Mucosa of rectum (tissue), 2 donors: Measurements from ENCODE around the gene ENTPD2.
"Not testable (repeated sequence)": the region's sequence is repeated elsewhere in the genome, so short reads cannot be mapped to it uniquely, and the experiment has no call there.

Experiments used
- H3K27ac ChIP-seq, 2 donors: one replicate each; pipeline ENCODE4 v1.7.0; 2013; ENCODE audit warnings: inconsistent platforms in 2 of 2, low read depth in 2 of 2, low read length in 2 of 2
- H3K27me3 ChIP-seq, 2 donors: one replicate each; pipeline ENCODE4 v1.7.0; 2013; ENCODE audit warnings: low read length in 2 of 2; ENCODE audit not compliant: control insufficient read depth in 2 of 2, insufficient read depth in 2 of 2
- H3K36me3 ChIP-seq, 2 donors: one replicate each; pipeline ENCODE4 v1.7.0; 2013; ENCODE audit warnings: low read length in 2 of 2; ENCODE audit not compliant: control insufficient read depth in 2 of 2, insufficient read depth in 2 of 2
- H3K4me1 ChIP-seq, 2 donors: one replicate each; pipeline ENCODE4 v1.7.0; 2013; ENCODE audit warnings: low read length in 2 of 2, mild to moderate bottlenecking in 1 of 2; ENCODE audit not compliant: control insufficient read depth in 2 of 2, insufficient read depth in 2 of 2
- H3K4me3 ChIP-seq, 2 donors: one replicate each; pipeline ENCODE4 v1.7.0; 2013; ENCODE audit warnings: low read length in 2 of 2
- H3K9ac ChIP-seq, 2 donors: one replicate each; pipeline ENCODE4 v1.7.0; 2013; ENCODE audit warnings: low read length in 2 of 2, low read depth in 1 of 2, mild to moderate bottlenecking in 1 of 2
- H3K9me3 ChIP-seq, 2 donors: one replicate each; pipeline ENCODE4 v1.7.0; 2013; ENCODE audit warnings: low read length in 2 of 2; ENCODE audit not compliant: control insufficient read depth in 2 of 2
- donor health status: healthy.
- donor health status: Normal muscosa, but diverticular disease.

Gene ENTPD2

DNA sequence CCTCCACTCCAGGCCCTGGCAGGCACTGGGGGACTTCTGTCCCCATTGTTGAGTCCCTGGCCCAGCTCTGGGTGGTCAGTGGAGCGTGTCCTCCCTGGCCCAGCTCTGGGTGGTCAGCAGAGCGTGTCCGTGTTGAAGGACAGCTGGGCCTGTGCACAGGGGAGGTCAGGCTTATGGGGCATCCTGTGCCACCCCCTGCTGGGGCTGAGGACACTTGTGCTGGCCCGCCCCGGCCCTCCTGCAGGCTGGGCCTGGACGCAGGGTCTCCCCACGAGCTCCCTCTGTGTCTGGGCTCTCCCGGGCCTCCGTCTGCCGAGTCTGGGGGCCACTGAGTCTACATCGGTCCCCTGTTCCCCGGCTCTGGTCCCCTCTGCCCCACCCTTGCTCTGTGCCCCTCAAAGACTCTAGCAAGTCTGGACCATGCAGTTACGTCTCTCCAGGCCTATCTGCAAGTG lies 46.0 kb downstream of the ENTPD2 start:
- Histone ChIP-seq H3K9me3 (no peaks in the 10 kb centered on the region), H3K4me1 (no peaks in the 10 kb centered on the region), H3K36me3 (peaks cover 3 to 6% of the 10 kb centered on the region in 2 donors), H3K27me3 (no peaks in the 10 kb centered on the region), H3K4me3 (no peak overlapping the region), H3K27ac (no peak overlapping the region), H3K9ac (no peak overlapping the region)

DNA sequence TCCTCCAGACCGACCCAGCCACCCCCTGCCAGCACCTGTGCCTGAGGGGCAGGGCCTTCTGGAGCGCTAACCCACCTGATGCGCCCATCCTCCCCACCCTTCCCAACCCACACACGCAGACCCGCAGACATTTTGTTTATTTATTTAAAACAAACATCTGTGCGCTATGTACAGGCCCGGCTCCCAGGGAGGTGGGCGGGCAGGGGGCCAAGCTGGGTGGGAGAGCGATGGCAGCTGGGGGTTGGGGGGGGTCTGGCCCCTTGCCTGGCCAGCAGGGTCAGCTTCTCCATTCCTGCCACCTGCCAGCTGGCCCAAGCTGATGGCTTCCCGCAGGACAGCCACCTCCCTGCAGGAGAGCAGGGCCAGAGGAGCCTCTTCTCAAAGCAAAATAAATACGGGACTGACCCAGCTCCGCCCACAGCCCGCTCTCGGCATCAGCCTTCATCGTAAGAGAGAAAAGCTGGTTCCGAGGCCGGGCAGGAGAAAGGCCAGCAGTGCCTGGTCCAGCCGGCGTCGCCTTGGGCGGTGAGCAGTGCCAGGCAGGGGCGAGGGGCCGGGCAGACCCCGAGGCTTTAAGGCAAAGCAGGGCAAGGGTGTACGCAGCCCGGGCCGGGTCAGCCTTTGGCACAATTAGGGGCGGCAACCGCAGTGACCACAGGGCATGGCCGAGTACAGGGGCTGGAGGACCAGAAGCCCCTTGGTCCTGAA lies 46.6 kb downstream of the ENTPD2 start:
- no peaks in the 10 kb centered on the region for H3K9me3 ChIP-seq
- no peak overlapping the region for H3K27ac ChIP-seq
- no peak overlapping the region for H3K9ac ChIP-seq
- no peaks in the 10 kb centered on the region for H3K4me1 ChIP-seq
- peaks cover under 1 to 4% of the 10 kb centered on the region in 2 donors for H3K36me3 ChIP-seq
- no peaks in the 10 kb centered on the region for H3K27me3 ChIP-seq
- no peak overlapping the region for H3K4me3 ChIP-seq

DNA sequence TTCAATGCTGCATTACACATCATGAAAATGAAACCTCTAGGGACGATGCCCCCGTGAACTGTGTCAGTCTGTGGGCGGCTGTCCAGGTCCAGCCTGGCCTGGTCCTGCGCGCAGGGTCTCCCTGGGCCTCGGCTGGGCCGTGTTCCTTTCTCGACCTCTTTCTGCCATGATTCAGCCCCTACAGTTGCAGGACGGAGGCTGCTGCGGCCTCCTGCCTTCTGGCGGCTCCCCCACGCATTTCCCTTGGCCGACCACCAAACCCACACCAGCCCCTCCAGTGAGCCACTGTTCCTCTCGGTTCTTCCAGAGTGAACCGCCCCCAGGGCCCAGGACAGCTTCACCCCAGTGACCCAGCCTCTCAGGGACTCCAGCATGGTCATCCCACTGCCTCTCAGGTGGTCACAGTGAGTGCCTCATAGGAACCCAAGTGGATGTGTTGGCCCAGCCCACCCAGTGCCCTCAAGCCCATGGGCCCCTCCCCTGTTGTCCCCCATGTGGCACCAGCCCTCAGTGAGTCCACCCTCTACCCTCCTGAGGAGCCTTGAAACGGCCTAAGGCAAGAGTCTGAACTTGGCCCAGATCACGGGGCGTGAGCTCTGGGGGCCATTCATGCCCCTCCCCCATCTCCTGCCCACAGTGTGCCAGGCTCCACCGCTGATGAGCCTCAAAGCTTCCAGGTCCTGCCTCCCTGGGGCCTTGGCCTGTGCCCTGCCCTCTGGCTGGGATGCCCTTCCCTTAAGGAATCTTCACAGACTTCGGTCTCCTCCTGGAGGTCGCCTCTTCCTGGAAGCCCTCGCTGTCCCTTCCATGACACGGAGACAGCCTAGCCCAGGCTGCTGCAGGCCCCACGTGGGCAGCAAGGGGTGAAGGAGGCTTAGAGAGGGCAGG lies 47.5 kb downstream of the ENTPD2 start:
- Histone ChIP-seq H3K4me1 (no peaks in the 10 kb centered on the region), H3K9ac (no peak overlapping the region), H3K9me3 (no peaks in the 10 kb centered on the region), H3K4me3 (no peak overlapping the region), H3K27me3 (peaks cover 0 to 3% of the 10 kb centered on the region in 2 donors), H3K36me3 (peaks cover 0 to 4% of the 10 kb centered on the region in 2 donors), H3K27ac (no peak overlapping the region)

DNA sequence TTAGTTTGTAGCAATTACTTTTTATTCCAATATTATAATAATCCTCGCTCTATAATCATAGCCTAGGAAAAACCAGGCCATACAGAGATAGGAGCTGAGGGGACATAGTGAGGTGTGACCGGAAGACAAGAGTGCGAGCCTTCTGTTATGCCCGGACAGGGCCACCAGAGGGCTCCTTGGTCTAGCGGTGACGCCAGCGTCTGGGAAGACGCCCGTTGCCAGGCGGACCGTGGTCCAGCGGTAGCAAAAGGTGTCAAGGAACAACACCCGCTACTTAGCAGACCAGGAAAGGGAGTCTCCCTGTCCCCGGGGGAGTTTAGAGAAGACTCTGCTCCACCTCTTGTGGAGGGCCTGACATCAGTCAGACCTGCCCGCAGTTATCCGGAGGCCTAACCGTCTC lies 49.6 kb downstream of the ENTPD2 start:
- not testable (repeated sequence) for H3K36me3 ChIP-seq, H3K4me3 ChIP-seq, H3K9ac ChIP-seq, H3K27ac ChIP-seq, H3K27me3 ChIP-seq, H3K9me3 ChIP-seq, H3K4me1 ChIP-seq

- no peak overlapping the region for H3K4me3 ChIP-seq
- H3K27ac ChIP-seq = no peak overlapping the region
- H3K4me1 ChIP-seq = peaks cover 2 to 6% of the 10 kb centered on the region in 2 donors
- H3K9me3 ChIP-seq = no peaks in the 10 kb centered on the region
- H3K9ac ChIP-seq = no peak overlapping the region
- peaks cover 0 to 3% of the 10 kb centered on the region in 2 donors for H3K27me3 ChIP-seq
- H3K36me3 ChIP-seq = no peaks in the 10 kb centered on the region
These were observed 51.2 kb downstream of the ENTPD2 start for GRCh38 chr9:137002646-137003041.

DNA sequence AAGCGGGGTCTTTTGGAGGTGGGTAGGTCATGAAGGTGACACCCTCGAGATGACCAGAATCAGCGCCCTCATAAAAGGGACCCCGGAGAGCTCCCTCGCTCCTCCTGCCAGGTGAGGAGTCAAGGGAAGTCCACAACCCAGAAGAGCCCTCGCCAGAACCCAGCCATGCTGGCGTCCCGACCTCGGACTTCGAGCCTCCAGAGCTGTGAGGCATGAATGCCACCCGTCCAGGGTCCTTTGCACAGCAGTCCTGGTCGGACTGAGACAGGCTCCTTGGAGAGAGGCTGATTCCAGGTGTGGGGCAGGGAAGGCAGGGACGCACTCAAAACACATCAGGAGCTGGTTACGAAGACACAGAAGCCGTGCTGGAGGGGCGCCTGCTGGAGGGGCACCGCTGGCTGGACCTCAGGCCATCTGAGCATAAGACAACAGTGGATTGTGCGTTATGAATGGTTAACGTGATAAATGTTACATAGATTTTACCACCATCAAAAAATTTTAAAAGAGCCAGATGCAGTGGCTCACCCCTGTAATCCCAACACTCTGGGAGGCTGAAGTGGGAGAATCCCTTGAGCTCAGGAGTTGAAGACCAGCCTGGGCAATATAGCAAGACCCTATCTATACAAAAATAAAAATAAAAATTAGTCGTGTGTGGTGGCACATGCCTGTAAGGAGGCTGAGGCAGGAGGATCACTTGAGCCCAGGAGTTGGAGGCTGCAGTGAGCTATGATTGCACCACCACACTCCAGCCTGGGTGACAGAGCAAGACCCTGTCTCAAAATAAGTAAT lies 51.8 kb downstream of the ENTPD2 start:
- Histone ChIP-seq H3K27me3 (peaks cover 0 to 3% of the 10 kb centered on the region in 2 donors), H3K9me3 (no peaks in the 10 kb centered on the region), H3K4me3 (no peak overlapping the region), H3K27ac (no peak overlapping the region), H3K36me3 (no peaks in the 10 kb centered on the region), H3K9ac (no peak overlapping the region), H3K4me1 (peaks cover 8 to 11% of the 10 kb centered on the region in 2 donors)

GRCh38 chr9:137000177-137000930 lies 53.5 kb downstream of the ENTPD2 start:
- Histone ChIP-seq H3K4me1 (peaks cover 20 to 24% of the 10 kb centered on the region in 2 donors), H3K9me3 (no peaks in the 10 kb centered on the region), H3K4me3 (peak overlapping the region in 1 of 2 donors; percentile 31), H3K27ac (peak overlapping the region in 1 of 2 donors; percentile 65), H3K36me3 (no peaks in the 10 kb centered on the region), H3K9ac (no peak overlapping the region), H3K27me3 (peaks cover 0 to 3% of the 10 kb centered on the region in 2 donors)
